Psoas muscle (tissue), 8 donors: Measurements from ENCODE around the gene RASAL2. TPM values are rescaled to one million over a fixed set of nuclear protein-coding genes. Genes with fewer than 3 reads are reported as not detected.
A peak's percentile ranks its signal among the peaks of the same experiment; 100 is the strongest.

ENCODE experiments used
- ATAC-seq, 4 donors: fragments of 200-7000 bp; cut with Tn5 transposase; one replicate each; pipeline ENCODE4 v1.9.1; 2020; ENCODE audit warnings: moderate library complexity in 3 of 4, mild to moderate bottlenecking in 2 of 4
- DNase-seq, 2 donors: peaks; one replicate each; pipeline ENCODE4 v3.0.0-alpha.2; 2020
- H3K27ac ChIP-seq: fragments of 200-600 bp; one replicate; pipeline ENCODE4 v1.8.0; 2022
- H3K27me3 ChIP-seq, 3 donors: fragments of 200-600 bp in 1 of 3; one replicate each; pipeline versions ENCODE4 v1.6.1 to v1.8.0; 2013 to 2022; ENCODE audit warnings: low read length in 2 of 3, mild to moderate bottlenecking in 2 of 3, moderate library complexity in 1 of 3; ENCODE audit not compliant: insufficient read depth in 3 of 3
- H3K36me3 ChIP-seq, 2 donors: fragments of 200-600 bp in 1 of 2; one replicate each; pipeline versions ENCODE4 v1.6.1 to v1.8.0; 2013 to 2022; ENCODE audit warnings: low read depth in 1 of 2, mild to moderate bottlenecking in 1 of 2, moderate library complexity in 1 of 2; ENCODE audit not compliant: insufficient read depth in 1 of 2
- H3K4me1 ChIP-seq: fragments of 200-600 bp; one replicate; pipeline ENCODE4 v1.8.0; 2022
- H3K4me3 ChIP-seq: fragments of 200-600 bp; one replicate; pipeline ENCODE4 v1.8.0; 2022; ENCODE audit warnings: mild to moderate bottlenecking
- H3K9me3 ChIP-seq: fragments of 200-600 bp; one replicate; pipeline ENCODE4 v1.8.0; 2022
- CTCF ChIP-seq: fragments of 200-600 bp; IDR thresholded peaks from one replicate; pipeline ENCODE4 v1.8.0; 2022; ENCODE audit warnings: antibody characterized with exemption
- WGBS, 3 donors: extraction: QIAGEN DNeasy Blood & Tissue Kit; methylation state at CpG; one replicate each; pipeline versions ENCODE4 v1.1.6 to v1.1.7; 2013; 5-methylcytosine and 5-hydroxymethylcytosine counted together
- intact Hi-C, 2 donors: fragments of 100-400 bp; cut with DNase I; formaldehyde crosslinking; loops; one replicate each; pipeline versions ENCODE4 v1.11.0 to v1.14.2; 2022
- polyA plus RNA-seq, 3 donors: library from polyadenylated mRNA; stranded (reverse); fragments of 200-250 nt; gene quantifications; one replicate each; pipeline ENCODE4 v1.2.3, GENCODE V29; 2013
- total RNA-seq, 4 donors: library from RNA; stranded (reverse); fragmentation: NEBNext Ultra II Directional in 2 of 4; extraction: Animal tissue kit (Norgen Biotek cat#: 25700) in 2 of 4; gene quantifications; one replicate each; pipeline versions ENCODE4 v1.2.1 to v1.2.4, GENCODE V29; 2021 to 2023
- donor health status: healthy with polysubstance abuse.
- donor health status: DM: no; HTN: no; CAD: no; lungs with moderate emphysema.
- donor health status: Bipolar disorder and iron deficiency.
- donor health status: healthy.
- donor health status: DM: yes; HTN: yes; CAD: no.
- donor health status: DM: no; HTN: no; CAD: no.
- donor health status: DM: no; HTN: no; CAD: no.
- donor health status: DM: yes; HTN: yes; CAD: no.

RASAL2 gene
- total and polyA plus RNA-seq, 7 donors = 1.9 to 42.1 (median 5.5) TPM

GRCh38 chr1:178530037-178530402, 436.1 kb downstream of the RASAL2 start:
- H3K4me3 ChIP-seq = no peak overlapping the region
- WGBS, 3 donors = 65 to 77% (median 65%) methylated on average over 2 of the region's 2 CpGs
- H3K4me1 ChIP-seq = no peaks in the 10 kb centered on the region
- H3K27ac ChIP-seq = no peak overlapping the region
- no peaks in the 10 kb centered on the region for H3K27me3 ChIP-seq
- no peak for DNase-seq
- H3K9me3 ChIP-seq = no peaks in the 10 kb centered on the region
- no peaks in the 10 kb centered on the region for H3K36me3 ChIP-seq
- intact Hi-C loops = loop anchor here (5.0 to 10.0 kb wide), 2 partner anchors 335 to 487 kb away; no protein-coding TSS in a partner anchor
- peak in 3 of 4 donors; percentile 33 to 57 (median 42) for ATAC-seq
- no peak for TF ChIP-seq CTCF

- Histone ChIP-seq H3K36me3 (no peaks in the 10 kb centered on the region), H3K27me3 (no peaks in the 10 kb centered on the region), H3K27ac (no peak overlapping the region), H3K4me1 (no peaks in the 10 kb centered on the region), H3K9me3 (no peaks in the 10 kb centered on the region), H3K4me3 (no peak overlapping the region)
- 95 to 98% (median 98%) methylated on average over 3 of the region's 3 CpGs for WGBS, 3 donors
- ATAC-seq (no peak), DNase-seq (no peak)
- intact Hi-C loops = loop anchor here (5.0 to 10.0 kb wide), 2 partner anchors 334 to 487 kb away; no protein-coding TSS in a partner anchor
- no peak for TF ChIP-seq CTCF
These were observed 436.6 kb downstream of the RASAL2 start for GRCh38 chr1:178530502-178530901.

GRCh38 chr1:178531887-178532286, 438.0 kb downstream of the RASAL2 start:
- no peak overlapping the region for H3K27ac ChIP-seq
- no peak for ATAC-seq

GRCh38 chr1:178532392-178532791, 438.5 kb downstream of the RASAL2 start:
- Histone ChIP-seq H3K4me1 (peaks cover 3% of the 10 kb centered on the region), H3K4me3 (no peak overlapping the region), H3K9me3 (no peaks in the 10 kb centered on the region), H3K36me3 (no peaks in the 10 kb centered on the region), H3K27me3 (no peaks in the 10 kb centered on the region), H3K27ac (no peak overlapping the region)
- intact Hi-C loops = loop anchor here (5.0 to 10.0 kb wide), 2 partner anchors 332 to 485 kb away; no protein-coding TSS in a partner anchor
- peak; percentile 84 to 88 for DNase-seq
- WGBS, 3 donors = 10 to 19% (median 12%) methylated on average over 13 of the region's 13 CpGs
- TF ChIP-seq CTCF = peak; percentile 88
- peak; percentile 44 to 70 (median 57) for ATAC-seq

More at GRCh38 chr1:178531887-178532286, 438.0 kb downstream of the RASAL2 start:
- H3K9me3 ChIP-seq = no peaks in the 10 kb centered on the region
- H3K36me3 ChIP-seq = no peaks in the 10 kb centered on the region
- no peaks in the 10 kb centered on the region for H3K4me1 ChIP-seq
- 53 to 62% (median 53%) methylated on average over 10 of the region's 10 CpGs for WGBS, 3 donors
- DNase-seq = no peak
- intact Hi-C loops = loop anchor here (5.0 to 10.0 kb wide), 2 partner anchors 333 to 485 kb away; no protein-coding TSS in a partner anchor
- H3K27me3 ChIP-seq = no peaks in the 10 kb centered on the region
- H3K4me3 ChIP-seq = no peak overlapping the region
- no peak for TF ChIP-seq CTCF
